Gastroesophageal sphincter (tissue), 4 donors: ENCODE data around the gene SLC9A1. TPM values are rescaled to one million over a fixed set of nuclear protein-coding genes. Genes with fewer than 3 reads are reported as not detected.

Experiments
- ATAC-seq: fragments of 150-250 bp; one replicate; pipeline ENCODE4 v1.9.1; 2016; ENCODE audit warnings: mild to moderate bottlenecking, moderate library complexity
- H3K27ac ChIP-seq, 4 donors: fragments of 200-600 bp; sonication (generic) in 3 of 4; 1 replicate in 3 of 4; 2 replicates in 1 of 4; pipeline ENCODE4 v1.5.1; 2016 to 2019
- H3K27me3 ChIP-seq: fragments of 200-600 bp; sonication (generic); one replicate; pipeline ENCODE4 v1.5.1; 2019
- H3K36me3 ChIP-seq, 2 donors: fragments of 200-600 bp; sonication (generic); one replicate each; pipeline ENCODE4 v1.5.1; 2019; ENCODE audit warnings: control low read depth in 1 of 2
- H3K4me1 ChIP-seq, 3 donors: fragments of 200-600 bp; sonication (generic); 1 replicate in 2 of 3; 2 replicates in 1 of 3; pipeline ENCODE4 v1.5.1; 2016 to 2019; ENCODE audit warnings: control low read depth in 2 of 3
- H3K4me3 ChIP-seq, 2 donors: fragments of 200-600 bp; sonication (generic); one replicate each; pipeline ENCODE4 v1.5.1; 2019; ENCODE audit warnings: mild to moderate bottlenecking in 1 of 2, moderate library complexity in 1 of 2
- H3K9me3 ChIP-seq, 3 donors: fragments of 200-600 bp; sonication (generic); one replicate each; pipeline ENCODE4 v1.5.1; 2017 to 2019; ENCODE audit warnings: control low read depth in 2 of 3
- CTCF ChIP-seq, 4 experiments: fragments of 200-600 bp in 2 of 4; fragments of 450-650 bp in 2 of 4; sonication (generic) in 1 of 4; IDR thresholded peaks; one replicate each; pipeline ENCODE4 v1.5.1; 2017 to 2019; ENCODE audit warnings: antibody characterized with exemption in 4 of 4, mild to moderate bottlenecking in 2 of 4, moderate library complexity in 2 of 4
- EP300 ChIP-seq: sonication (generic); formaldehyde crosslinking; IDR thresholded peaks from one replicate; pipeline ENCODE4 v1.6.1; 2017; ENCODE audit warnings: antibody characterized with exemption, mild to moderate bottlenecking
- POLR2A ChIP-seq, 2 donors: fragments of 450-650 bp; IDR thresholded peaks; one replicate each; pipeline ENCODE4 v1.6.1; 2017; ENCODE audit warnings: antibody characterized with exemption in 2 of 2, mild to moderate bottlenecking in 2 of 2, moderate library complexity in 1 of 2
- POLR2AphosphoS5 ChIP-seq: sonication (generic); formaldehyde crosslinking; IDR thresholded peaks from one replicate; pipeline ENCODE4 v1.6.1; 2017; ENCODE audit warnings: antibody characterized with exemption
- WGBS, 2 donors: methylation state at CpG; one replicate each; pipeline ENCODE4 v1.1.5; 2018; ENCODE audit warnings: low coverage in 1 of 2; 5-methylcytosine and 5-hydroxymethylcytosine counted together
- total RNA-seq, 4 donors: library from RNA; depleted of rRNA; stranded (reverse); fragments of >200 nt; gene quantifications; one replicate each; pipeline ENCODE4 v1.1.0, GENCODE V29; 2016

SLC9A1 gene
- total RNA-seq, 4 donors from 2014 or later, result 7.2 to 27.8 (median 17.1) TPM

GRCh38 chr1:27118440-27118689 is 36.6 kb downstream of the SLC9A1 start:
- ATAC-seq, result no peak
- Histone ChIP-seq H3K27me3 (no peaks in the 10 kb centered on the region), H3K27ac (peak overlapping the region in 3 of 4 donors; percentile 74 to 77 (median 76)), H3K9me3 (no peaks in the 10 kb centered on the region), H3K36me3 (peaks cover 0 to 7% of the 10 kb centered on the region in 2 donors), H3K4me3 (no peak overlapping the region), H3K4me1 (peaks cover 0 to 76% (median 24%) of the 10 kb centered on the region in 3 donors)
- 100% methylated on average over 1 of the region's 4 CpGs; no CpG with 5 or more reads in 1 of the 2 donors for WGBS, 2 donors
- TF ChIP-seq POLR2AphosphoS5 (no peak), EP300 (no peak), CTCF (IDR thresholded peaks at IDR 0.05) (no peak), POLR2A (IDR thresholded peaks at IDR 0.05) (no peak)

- peaks cover 0 to 9% of the 10 kb centered on the region in 2 donors for H3K36me3 ChIP-seq
- no peaks in the 10 kb centered on the region for H3K9me3 ChIP-seq
- TF ChIP-seq EP300 (no peak), CTCF (IDR thresholded peaks at IDR 0.05) (no peak), POLR2AphosphoS5 (no peak), POLR2A (IDR thresholded peaks at IDR 0.05) (no peak)
- peak overlapping the region in 3 of 4 donors; percentile 74 to 77 (median 76) for H3K27ac ChIP-seq
- WGBS, 2 donors, result 80% methylated on average over 1 to 4 of the region's 12 CpGs
- peaks cover 0 to 72% (median 24%) of the 10 kb centered on the region in 3 donors for H3K4me1 ChIP-seq
- H3K4me3 ChIP-seq, result no peak overlapping the region
- ATAC-seq, result no peak
- no peaks in the 10 kb centered on the region for H3K27me3 ChIP-seq
Measured at GRCh38 chr1:27117733-27118439, 37.0 kb downstream of the SLC9A1 start.

- ATAC-seq, result no peak
- H3K27me3 ChIP-seq, result no peaks in the 10 kb centered on the region
- no peaks in the 10 kb centered on the region for H3K9me3 ChIP-seq
- no peak overlapping the region for H3K4me3 ChIP-seq
- peaks cover 0 to 14% of the 10 kb centered on the region in 2 donors for H3K36me3 ChIP-seq
- peaks cover 0 to 69% (median 25%) of the 10 kb centered on the region in 3 donors for H3K4me1 ChIP-seq
- H3K27ac ChIP-seq, result peak overlapping the region in 3 of 4 donors; percentile 74 to 77 (median 76)
- no peak for TF ChIP-seq POLR2A (IDR thresholded peaks at IDR 0.05)
- TF ChIP-seq CTCF (IDR thresholded peaks at IDR 0.05), result no peak
- no peak for TF ChIP-seq POLR2AphosphoS5
- no peak for TF ChIP-seq EP300
Measured at GRCh38 chr1:27116697-27117096, 38.2 kb downstream of the SLC9A1 start.

- Histone ChIP-seq H3K27ac (peak overlapping the region in 3 of 4 donors; percentile 74 to 77 (median 76)), H3K4me1 (peaks cover 0 to 69% (median 28%) of the 10 kb centered on the region in 3 donors)
- ATAC-seq, result no peak
Measured at GRCh38 chr1:27116232-27116631, 38.7 kb downstream of the SLC9A1 start.

More at GRCh38 chr1:27116232-27116631, 38.7 kb downstream of the SLC9A1 start:
- H3K36me3 ChIP-seq, result peaks cover 0 to 14% of the 10 kb centered on the region in 2 donors
- no peaks in the 10 kb centered on the region for H3K27me3 ChIP-seq
- TF ChIP-seq POLR2AphosphoS5 (no peak), POLR2A (IDR thresholded peaks at IDR 0.05) (no peak), EP300 (no peak), CTCF (IDR thresholded peaks at IDR 0.05) (no peak)
- 55 to 67% methylated on average over 1 to 3 of the region's 3 CpGs for WGBS, 2 donors
- no peak overlapping the region for H3K4me3 ChIP-seq
- no peaks in the 10 kb centered on the region for H3K9me3 ChIP-seq
